HTR-8/SVneo (cell line): Measurements from ENCODE around the gene CRTC3.
"Not testable (repeated sequence)": the region's sequence is repeated elsewhere in the genome, so short reads cannot be mapped to it uniquely, and the experiment has no call there.

ENCODE experiments used
- DNase-seq: peaks from one replicate; pipeline ENCODE4 v3.0.0; 2011; ENCODE audit warnings: low spot score, mixed read lengths; ENCODE audit not compliant: insufficient read length
- FAIRE-seq: peaks from 2 replicates; lab custom pipeline; 2011; peaks lifted over from hg19 to GRCh38; lab: Jason Lieb, UNC

Gene CRTC3

DNA sequence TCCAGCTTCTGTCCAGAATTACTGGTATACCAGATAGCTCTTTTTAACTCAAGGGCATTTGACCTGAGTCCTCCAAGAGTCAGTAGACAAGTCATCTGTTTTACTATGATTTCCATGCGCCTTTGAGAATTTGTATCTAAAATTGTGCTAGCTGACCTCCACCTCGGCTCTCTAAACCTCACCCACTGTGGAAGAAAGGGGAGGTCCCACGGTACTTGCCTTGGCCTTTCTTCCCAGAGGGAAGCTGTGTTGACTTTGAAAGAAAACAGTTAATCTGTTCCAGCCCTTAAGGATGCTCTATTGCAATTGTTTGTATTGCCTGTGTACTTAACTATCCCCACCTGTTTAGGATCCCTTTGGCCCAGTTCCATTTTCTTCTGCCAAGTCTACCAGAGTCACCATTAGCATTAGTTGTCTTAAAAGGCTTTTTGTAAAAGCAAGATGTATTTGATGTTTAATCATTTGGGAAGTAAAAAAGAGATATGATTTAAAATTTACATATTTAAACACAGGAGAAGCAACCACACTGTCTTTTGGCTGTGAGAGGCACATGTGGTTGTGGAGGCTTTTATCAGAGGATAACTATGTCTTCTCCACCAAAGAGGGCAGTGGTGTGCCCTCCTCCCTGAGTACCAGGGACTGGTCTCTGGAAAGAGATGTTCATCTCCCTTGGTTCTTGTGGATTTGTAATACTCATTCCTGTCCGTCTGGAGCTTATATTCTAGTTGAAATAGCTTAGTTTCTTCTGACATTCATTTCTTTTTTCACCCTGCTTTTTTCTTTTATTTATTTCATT is 88.8 kb downstream of the CRTC3 start:
- DNase-seq: no peak

DNA sequence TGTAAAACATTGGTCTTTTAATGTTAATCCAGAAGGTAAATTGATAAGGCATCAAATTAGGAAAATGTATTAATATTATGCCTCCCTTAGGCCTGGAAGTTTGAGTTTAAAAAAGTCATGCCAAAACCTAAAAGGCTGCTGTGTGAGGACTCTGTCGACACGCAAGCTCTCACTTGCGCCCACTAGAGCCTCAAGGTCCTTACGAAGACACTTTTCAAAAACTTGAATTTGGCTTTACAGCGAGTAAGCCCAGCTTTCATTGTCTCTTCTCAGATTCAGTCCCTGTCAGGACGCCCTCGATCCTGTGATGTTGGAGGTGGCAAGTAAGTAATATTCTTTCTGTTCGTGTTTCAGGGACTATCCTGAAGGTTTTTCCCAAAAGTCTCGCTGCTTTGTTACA is 89.7 kb downstream of the CRTC3 start:
- DNase-seq (no peak), FAIRE-seq (no peak)

More for the DNA sequence above, 88.8 kb downstream of the CRTC3 start:
- no peak for FAIRE-seq

DNA sequence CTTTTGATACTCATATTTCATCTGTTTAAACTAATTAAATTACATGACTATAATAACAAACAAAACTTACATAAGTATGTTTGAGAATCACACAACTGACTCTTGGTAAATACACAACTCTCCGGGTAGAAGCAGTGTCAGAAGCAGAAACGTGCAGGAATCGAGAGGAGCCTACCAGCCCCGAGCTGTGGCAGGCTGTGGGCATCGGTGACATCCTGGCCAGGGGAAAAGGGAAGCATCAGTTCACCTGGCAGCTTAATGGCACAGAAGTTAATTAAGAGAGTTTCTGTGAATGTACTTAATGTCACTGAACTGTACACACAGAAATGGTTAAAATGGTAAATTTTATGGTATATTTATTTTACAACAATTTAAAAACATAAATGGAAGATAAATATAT is 90.2 kb downstream of the CRTC3 start:
- no peak for FAIRE-seq
- DNase-seq: no peak

DNA sequence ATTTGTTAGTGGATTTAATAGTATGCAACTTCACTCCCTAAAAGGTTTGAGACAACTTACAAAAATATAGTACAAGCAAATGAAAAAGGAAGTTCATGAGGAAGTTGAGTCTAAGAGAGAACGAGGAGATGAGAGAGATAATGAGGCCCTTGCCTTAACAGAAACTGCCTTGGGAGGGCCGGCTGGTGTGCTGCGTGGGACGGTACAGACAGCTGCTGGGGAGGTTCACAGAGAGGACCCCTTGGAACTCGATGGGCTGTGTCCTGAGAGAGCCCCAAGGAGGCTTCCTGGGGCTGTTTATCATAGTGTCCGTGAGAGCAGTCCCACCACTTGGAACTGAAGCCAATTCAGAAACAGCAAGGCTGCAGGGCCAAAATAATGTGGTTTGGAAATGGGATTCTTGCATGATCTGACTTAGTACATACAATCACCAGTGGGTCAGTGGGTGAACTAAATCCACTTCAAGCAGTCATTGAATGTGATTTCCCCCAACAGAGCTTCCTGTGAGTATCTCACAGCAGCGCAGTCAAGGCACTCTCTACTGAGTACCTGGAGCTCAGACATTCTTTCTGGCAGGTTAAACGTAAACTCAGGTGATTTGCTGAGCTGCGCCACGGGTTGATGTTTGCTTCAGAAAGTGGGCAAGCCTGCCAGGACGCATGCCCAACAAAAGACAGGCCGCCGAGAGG is 90.8 kb downstream of the CRTC3 start:
- DNase-seq: no peak
- no peak for FAIRE-seq

DNA sequence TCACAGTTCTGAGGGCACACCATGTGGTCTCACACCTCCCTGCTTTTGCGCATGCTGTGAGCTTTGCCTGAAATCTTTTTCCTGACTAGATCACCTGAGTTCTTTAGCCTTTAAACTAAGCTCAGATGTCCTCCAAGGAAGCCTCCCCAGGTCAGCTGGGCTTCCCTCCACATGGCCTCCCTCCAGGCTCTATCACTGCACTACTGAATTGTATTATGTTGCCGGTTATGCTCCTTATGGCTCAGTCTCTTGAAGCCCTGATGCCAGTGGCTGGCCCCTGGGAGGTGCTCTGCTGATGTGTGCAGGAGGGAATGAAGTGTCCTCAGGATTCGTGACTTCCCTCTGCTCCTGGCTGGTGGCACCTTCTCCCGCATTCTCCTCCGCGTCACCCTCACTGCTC is 94.1 kb downstream of the CRTC3 start:
- no peak for DNase-seq
- FAIRE-seq: no peak

DNA sequence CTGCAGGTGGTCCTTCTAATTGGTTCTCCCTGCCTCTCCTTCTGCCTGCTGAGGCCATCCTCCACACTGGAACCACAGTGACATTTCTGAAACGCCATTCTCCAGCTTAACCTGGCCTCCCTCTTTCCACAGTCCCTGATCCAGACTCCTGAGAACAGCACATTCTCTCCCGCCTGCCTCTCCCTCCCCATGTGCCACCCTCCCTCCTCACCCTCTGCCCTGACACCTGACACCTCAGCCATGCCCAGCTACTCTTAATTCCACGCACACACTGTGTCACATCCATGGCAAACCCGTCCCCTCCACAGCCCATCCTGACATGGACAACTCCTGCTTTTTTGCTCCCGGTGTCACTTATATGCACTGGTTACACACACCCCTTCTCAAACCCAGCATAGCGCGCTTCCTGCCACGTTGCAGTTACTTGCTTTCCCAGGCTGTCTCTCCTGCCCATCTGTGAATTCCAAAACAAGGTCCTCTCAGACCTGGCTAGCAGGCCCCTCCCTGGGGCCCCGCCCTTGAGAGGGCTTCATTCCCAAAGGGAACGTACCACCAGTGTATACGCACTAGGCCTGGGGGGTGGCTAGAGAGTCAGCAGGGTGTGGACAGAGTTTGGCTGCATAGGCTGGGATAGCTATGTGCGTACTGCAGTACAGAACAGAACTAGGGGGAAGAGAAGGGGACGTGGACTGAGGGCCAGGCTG is 94.7 kb downstream of the CRTC3 start:
- FAIRE-seq: no peak

DNA sequence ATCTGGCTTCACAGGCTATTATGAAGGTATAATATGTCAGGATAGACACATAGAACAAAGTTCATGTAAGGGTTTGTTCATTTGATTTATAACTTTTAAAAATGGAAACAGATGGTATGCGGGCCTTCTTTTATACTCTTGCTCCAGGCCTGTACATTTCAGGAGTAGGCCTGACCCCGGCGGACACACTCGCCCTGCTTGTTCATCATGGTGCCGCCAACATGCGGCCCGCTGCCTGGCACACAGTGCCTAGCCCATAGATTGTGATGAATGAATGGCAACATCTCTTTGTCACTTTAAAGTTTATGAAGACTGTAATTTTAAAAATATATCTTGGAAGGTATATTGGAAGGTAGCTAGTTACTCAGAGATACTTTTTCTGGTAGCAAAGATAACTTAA is 95.3 kb downstream of the CRTC3 start:
- FAIRE-seq (no peak), DNase-seq (no peak)

More for the DNA sequence above, 94.7 kb downstream of the CRTC3 start:
- no peak for DNase-seq

DNA sequence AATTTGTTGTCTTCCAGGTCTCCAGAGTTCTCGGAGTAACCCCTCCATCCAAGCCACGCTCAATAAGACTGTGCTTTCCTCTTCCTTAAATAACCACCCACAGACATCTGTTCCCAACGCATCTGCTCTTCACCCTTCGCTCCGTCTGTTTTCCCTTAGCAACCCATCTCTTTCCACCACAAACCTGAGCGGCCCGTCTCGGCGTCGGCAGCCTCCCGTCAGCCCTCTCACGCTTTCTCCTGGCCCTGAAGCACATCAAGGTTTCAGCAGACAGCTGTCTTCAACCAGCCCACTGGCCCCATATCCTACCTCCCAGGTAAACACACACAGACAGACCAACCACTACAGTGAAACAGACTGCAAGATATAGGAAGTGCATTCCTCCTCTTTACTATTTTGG is 99.5 kb downstream of the CRTC3 start:
- no peak for FAIRE-seq
- no peak for DNase-seq

DNA sequence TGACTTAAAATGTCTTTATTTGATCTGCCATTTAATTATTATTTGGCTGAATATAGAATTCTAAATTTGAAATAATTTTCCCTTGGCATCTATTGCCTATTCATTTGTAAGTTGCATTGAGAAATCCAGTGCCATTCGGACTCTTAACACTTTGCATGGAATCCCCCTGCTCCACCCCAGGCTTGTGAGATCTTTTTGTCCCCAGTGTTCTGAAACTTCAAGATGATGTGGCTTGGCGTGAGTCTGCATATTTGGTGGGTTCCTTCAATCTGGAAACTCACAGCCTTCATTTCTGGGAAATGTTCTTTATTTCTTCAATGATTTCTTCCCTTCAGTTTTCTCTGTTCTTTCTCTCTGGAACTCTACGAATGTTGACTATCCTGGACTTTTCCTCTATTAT is 103.6 kb downstream of the CRTC3 start:
- DNase-seq: no peak
- FAIRE-seq: no peak

DNA sequence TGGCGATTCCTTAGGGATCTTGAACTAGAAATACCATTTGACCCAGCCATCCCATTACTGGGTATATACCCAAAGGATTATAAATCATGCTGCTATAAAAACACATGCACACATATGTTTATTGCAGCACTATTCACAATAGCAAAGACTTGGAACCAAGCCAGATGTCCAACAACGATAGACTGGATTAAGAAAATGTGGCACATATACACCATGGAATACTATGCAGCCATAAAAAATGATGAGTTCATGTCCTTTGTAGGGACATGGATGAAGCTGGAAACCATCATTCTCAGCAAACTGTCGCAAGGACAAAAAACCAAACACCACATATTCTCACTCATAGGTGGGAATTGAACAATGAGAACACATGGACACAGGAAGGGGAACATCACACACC is 107.3 kb downstream of the CRTC3 start:
- not testable (repeated sequence) for DNase-seq, FAIRE-seq

DNA sequence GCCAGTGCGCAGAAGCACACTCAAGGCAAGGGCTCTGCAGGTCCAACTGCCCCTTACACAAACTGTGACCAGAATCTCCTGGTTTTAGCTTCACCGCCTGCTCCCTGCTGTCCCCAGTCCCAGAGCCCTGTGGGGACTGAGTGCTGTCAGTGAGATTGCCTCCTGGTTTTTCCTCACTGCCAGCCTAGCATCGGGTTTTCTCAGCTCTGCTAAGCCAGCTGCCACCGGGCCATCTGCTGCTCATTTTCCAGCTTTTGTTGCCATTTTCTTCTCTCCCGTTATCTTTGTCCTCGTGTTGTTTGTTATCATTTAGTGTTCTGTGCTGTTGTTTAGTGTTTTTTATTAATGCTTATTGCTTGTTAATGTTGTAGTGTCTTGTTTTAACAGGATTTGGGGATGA is 108.0 kb downstream of the CRTC3 start:
- FAIRE-seq: no peak

DNA sequence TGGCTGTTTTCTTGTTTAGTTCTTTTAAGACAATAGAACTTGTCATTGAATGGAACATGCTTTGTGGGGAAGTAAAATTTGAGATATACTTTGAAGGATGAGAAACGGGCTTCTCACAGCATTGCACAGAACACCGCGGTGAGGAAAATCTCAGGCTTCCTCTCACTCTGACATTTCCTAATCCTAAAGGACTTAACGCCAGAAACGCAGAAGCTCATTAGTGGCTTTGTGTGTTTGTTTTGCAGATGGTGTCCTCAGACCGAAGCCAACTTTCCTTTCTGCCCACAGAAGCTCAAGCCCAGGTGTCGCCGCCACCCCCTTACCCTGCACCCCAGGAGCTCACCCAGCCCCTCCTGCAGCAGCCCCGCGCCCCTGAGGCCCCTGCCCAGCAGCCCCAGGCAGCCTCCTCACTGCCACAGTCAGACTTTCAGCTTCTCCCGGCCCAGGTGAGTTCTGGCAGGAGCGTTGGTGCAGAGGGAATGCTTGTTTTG is 108.5 kb downstream of the CRTC3 start:
- FAIRE-seq: no peak
- no peak for DNase-seq

More for the DNA sequence above, 108.0 kb downstream of the CRTC3 start:
- DNase-seq: no peak

DNA sequence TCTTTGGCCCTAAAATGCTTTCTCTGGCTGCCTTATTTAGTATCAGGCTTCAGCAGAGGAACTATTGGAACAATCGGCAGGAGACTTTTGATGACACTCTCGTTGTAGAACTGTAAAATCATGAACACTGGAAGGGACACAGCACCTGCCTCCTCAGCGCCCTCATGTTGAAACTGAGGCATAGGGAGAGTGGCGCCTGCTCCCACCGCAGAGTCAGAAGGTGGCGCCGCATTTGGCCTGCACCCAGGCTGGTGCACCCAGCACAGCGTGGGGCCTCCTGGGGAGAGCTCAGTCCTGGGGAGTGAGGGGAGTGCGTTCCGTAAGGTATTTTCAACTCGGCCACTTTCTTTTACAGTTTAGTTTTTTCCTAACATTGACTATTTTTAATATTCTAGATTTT is 109.2 kb downstream of the CRTC3 start:
- DNase-seq: no peak
- no peak for FAIRE-seq

DNA sequence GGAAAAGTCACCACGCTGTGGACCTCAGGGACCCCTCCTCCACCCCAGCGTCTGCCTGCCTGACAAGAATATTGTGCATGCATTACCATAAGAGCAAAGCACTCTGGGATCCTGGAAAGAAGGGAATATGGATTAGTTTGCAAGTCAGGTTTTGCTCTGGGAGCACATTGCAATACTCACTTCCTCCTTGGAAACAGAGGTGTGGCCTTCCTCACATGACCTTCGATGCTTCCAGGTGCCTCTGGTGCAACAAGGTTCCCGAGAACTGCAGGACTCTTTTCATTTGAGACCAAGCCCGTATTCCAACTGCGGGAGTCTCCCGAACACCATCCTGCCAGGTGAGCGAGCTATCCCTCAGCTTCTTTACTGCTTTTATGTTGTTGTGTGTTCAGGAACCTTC is 111.1 kb downstream of the CRTC3 start:
- no peak for FAIRE-seq

DNA sequence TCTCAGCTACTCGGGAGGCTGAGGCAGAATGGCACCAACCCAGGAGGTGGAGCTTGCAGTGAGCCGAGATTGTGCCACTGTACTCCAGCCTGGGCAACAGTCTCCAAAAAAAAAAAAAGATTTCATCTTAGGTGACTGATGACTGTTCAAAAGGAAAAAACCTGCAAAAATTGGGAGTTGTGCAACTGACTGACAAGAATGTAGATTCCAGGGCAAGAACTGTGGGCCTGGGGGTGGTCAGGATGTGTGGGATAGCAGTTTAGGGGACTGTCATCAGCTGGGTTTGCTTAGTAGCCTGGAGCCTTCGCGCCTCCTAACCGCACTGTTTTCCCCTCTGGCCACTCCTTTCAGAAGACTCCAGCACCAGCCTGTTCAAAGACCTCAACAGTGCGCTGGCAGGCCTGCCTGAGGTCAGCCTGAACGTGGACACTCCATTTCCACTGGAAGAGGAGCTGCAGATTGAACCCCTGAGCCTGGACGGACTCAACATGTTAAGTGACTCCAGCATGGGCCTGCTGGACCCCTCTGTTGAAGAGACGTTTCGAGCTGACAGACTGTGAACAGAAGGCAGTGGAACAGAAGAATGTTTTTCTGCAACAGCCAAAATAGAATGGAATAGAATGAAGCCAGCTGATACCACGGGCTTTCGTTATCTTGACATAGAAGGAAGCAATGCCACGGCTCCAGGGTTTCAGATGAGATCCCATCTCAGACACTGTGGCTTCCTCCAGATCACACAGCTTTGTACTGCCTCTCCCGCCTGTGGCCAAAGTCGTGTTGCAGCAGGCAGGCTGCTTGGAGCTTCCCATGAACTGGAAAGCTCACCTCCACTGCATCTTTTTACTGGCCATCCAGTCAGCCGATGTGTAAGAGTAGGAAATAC is 112.1 kb downstream of the CRTC3 start:
- DNase-seq (no peak), FAIRE-seq (no peak)

More for the DNA sequence above, 111.1 kb downstream of the CRTC3 start:
- no peak for DNase-seq

DNA sequence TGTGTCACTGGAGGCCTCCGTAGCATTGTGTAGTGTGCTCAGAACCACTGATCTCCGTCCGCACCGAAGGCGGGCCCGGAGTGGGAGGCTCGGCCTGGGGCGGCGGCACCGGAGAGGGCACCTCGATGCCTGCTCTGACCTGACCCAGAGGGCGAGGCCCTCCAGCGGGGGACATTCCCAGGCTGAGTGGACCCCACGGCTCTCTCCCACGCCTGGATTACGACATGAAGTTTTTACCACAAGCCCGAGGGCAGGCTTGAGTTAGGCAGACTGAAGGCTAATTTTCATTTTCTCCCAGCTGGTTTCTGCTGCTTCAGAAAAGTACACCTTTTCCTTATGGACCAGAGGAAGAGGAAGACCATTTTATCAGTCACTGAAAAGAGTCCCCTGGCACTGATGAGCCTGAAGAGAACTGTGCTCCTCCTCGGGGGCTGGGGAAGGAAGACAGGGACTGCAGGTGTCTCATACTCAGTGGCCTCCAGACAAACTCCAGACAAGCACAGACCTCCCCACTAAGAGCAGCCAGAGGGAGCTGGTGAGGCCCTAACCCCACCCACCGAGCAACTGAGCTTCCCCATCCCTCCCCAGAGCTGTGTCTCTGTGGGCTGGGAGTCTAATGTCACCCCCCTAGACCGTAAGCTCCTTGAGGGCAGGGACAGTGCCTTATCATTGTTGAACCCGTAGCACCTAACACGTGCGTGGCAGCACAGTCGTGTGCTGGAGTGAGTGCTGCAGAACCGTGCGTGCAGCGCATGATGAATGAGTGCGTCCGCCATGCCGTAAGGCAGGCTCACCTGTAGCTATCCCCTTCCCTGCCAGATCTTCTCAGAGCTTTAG is 113.0 kb downstream of the CRTC3 start:
- DNase-seq (no peak), FAIRE-seq (no peak)

DNA sequence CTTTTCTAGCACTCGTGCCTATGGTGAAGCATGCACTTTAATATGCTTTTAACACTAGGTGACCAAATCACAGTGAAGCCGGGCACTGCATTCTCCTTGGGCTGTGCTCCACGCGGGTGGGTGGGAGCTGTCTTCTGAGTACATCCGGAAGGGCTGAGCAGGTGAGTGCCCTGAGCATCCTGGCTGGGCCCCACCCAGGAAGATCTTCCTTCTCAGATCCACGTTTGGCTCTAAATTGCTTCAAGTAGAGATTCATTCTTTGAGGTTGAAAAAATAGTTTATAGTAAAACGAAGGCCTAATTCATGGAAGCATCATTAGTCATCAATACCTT is 113.5 kb downstream of the CRTC3 start:
- FAIRE-seq (no peak), DNase-seq (no peak)

DNA sequence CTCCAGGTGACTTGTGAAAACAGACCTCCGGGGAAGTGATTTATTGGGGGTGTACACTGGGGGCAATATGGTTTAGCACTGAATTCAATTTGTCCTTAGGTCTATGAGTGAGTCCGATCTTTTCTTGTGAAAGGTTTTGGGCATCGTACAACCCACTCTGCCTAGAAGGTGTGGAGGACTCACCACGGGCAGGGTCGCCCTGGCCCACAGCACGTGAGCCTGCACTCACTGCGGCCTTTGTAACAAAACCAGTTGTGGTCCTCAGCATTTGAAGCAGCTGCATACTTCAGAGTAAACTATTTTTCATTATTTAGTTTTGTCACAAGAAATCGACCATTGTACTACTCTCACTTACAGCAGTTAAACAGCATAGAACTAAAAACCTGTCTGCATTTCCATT is 114.8 kb downstream of the CRTC3 start:
- no peak for FAIRE-seq

More for the DNA sequence above, 114.8 kb downstream of the CRTC3 start:
- DNase-seq: no peak
